ENCODE results near the gene CERCAM. TPM values are rescaled to one million over a fixed set of nuclear protein-coding genes. Genes with fewer than 3 reads are reported as not detected.

The CERCAM gene
- total and polyA plus RNA-seq, 2 of the 4 experiments (the other 2 are of a cell fraction) = 15.1 to 118 TPM

DNA sequence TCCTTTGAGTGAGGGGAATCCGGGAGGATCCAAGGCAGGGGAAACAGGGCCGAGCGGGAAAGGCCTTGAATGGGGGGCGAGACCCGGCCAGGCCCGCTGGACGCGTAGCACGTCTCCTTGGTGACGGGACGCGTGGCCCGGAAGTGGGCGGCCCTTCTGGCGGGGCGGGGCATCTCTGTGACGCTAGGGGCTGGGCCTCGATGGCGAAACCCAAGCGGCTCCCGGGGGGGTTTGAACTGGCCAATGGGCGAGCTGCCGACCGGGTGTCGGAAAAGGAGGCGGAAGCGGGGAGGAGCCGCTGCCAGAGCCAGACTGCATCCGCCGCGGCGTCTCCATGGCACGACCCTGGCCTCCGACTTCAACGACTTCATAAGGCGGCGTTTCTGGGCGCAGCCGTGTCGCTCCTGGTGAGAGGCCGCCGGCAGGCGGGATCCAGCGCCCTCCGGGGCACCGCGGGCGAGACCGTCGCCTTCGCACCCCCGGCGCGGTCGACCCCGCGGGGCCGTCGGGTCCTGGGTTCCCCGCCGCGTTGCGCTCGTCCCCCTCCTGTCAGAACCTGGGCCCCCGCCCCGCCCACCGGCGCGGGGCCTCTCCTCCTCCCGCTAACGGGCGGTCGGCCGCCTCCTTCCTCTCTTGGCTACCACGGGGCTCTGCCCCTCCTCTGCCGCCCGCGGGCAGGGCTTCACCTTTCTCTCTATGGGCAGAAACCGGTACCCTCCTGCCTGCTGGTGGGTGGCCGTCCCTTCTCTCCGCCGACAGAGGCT is 35.4 kb downstream of the CERCAM start, which contains the start of gene ODF2:
ODF2 (plus strand) TSS at position 158 of the 764 bp plus-strand sequence; CDS start at position 244, 86 bp downstream.
- Histone ChIP-seq H2AFZ (replicated peaks; ENCODE audit: low read length, poor library complexity) (peak within 1 kb of the TSS; percentile 100), H3K9me3 (ENCODE audit: control insufficient read depth, insufficient read depth, low read length) (no peaks in the 10 kb centered on the region), H3K4me2 (ENCODE audit: low read depth, low read length) (peak within 1 kb of the TSS; percentile 96), H3K4me3 (ENCODE audit: insufficient read depth, low read depth, low read length) (peak within 1 kb of the TSS; percentile 74), H2AK5ac (ENCODE audit: low read depth, low read length) (peak within 1 kb of the TSS; percentile 67), H3K4ac (ENCODE audit: low read depth, low read length) (peak within 1 kb of the TSS; percentile 94), H2BK15ac (ENCODE audit: low read depth, low read length) (peak within 1 kb of the TSS; percentile 10; the same call in 1 of the 3 replicates), H4K5ac (ENCODE audit: low read depth, low read length) (peak within 1 kb of the TSS; percentile 76), H3K4me1 (ENCODE audit: control insufficient read depth, insufficient read depth, low read length) (peaks cover 6% of the 10 kb centered on the region; the same call in 1 of the 2 replicates), H2BK120ac (ENCODE audit: low read depth, low read length) (peak within 1 kb of the TSS; percentile 80; the same call in 1 of the 2 replicates), H3K23ac (ENCODE audit: low read depth, low read length) (peak within 1 kb of the TSS; percentile 74), H3K27me3 (ENCODE audit: control insufficient read depth, insufficient read depth, low read length) (no peaks in the 10 kb centered on the region), H2BK5ac (ENCODE audit: low read depth, low read length, poor library complexity, severe bottlenecking) (peak within 1 kb of the TSS; percentile 77), H2BK20ac (ENCODE audit: low read depth, low read length) (no peak within 1 kb of the TSS), H3K36me3 (ENCODE audit: control insufficient read depth, insufficient read depth, low read length) (peaks cover 16% of the 10 kb centered on the region), H4K20me1 (ENCODE audit: insufficient read depth, low read length) (0 out of 2 replicates have a peak, but pooled peaks cover 4% of the 10 kb centered on the region), H3K56ac (ENCODE audit: extremely low read depth, insufficient read depth, low read length) (peak within 1 kb of the TSS; percentile 58), H3K18ac (ENCODE audit: low read depth, low read length) (peak within 1 kb of the TSS; percentile 62; the same call in 1 of the 2 replicates), H3K79me1 (ENCODE audit: low read depth in 1 of 2, low read length in 2 of 2) (peaks cover 13 to 28% of the 10 kb centered on the region in 2 experiments), H3K14ac (replicated peaks; ENCODE audit: low read depth, low read length) (peak within 1 kb of the TSS; percentile 98), H3K27ac (ENCODE audit: insufficient read depth, low read length) (peak within 1 kb of the TSS; percentile 73), H2AK9ac (replicated peaks; ENCODE audit: low read depth, low read length, poor library complexity) (peak within 1 kb of the TSS; percentile 94), H4K91ac (ENCODE audit: insufficient read depth, low read depth, low read length) (peak within 1 kb of the TSS; percentile 62), H3K9me1 (ENCODE audit: insufficient read depth, low read length) (no peaks in the 10 kb centered on the region), H3K9ac (ENCODE audit: low read depth, low read length) (peak within 1 kb of the TSS; percentile 66), H4K8ac (ENCODE audit: low read depth in 2 of 2, low read length in 2 of 2) (peak within 1 kb of the TSS; percentile 59 to 95)
- POLR2A ChIA-PET (ENCODE audit: unreplicated experiment) = interaction anchor here (0.7 kb wide), 1 partner anchor 27 kb away, joined by 3 read pairs; no protein-coding TSS in a partner anchor
- no TSS peak for BruUV-seq (replicated peaks)
- CTCF ChIA-PET = no interaction called here
- DNase-seq (peak; percentile 92), ATAC-seq (ENCODE audit: low read depth) (peak; percentile 92)
- intact Hi-C loops (cut with micrococcal nuclease) = no loop called here
- in situ Hi-C loops (cut with MboI; ENCODE audit: low sequenced_read_pairs) = no loop called here
- WGBS, 2 experiments (ENCODE audit: extremely low coverage in 2 of 2, insufficient read length in 1 of 2) = 0% methylated on average over 29 of the region's 82 CpGs; no CpG with 5 or more reads in 1 of the 2 experiments
- dilution Hi-C loops (cut with HindIII; ENCODE audit: low sequenced_read_pairs, unreplicated experiment) = no loop called here
- no peak for TF ChIP-seq RCOR1 (IDR thresholded peaks at IDR 0.05; ENCODE audit: insufficient replicate concordance, low read length)
- TF ChIP-seq MAZ (IDR thresholded peaks at IDR 0.05; ENCODE audit: borderline replicate concordance, low read depth, low read length) = peak; percentile 69; the same call in 1 of the 2 replicates
- no peak for TF ChIP-seq NFE2L2 (IDR thresholded peaks at IDR 0.05; ENCODE audit: low read depth, low read length)
- no peak for TF ChIP-seq CHD1 (IDR thresholded peaks at IDR 0.05; ENCODE audit: low read depth, low read length)
- TF ChIP-seq FOS (IDR thresholded peaks at IDR 0.05; ENCODE audit: low read depth, low read length) = no peak
- TF ChIP-seq, protein P1, sequence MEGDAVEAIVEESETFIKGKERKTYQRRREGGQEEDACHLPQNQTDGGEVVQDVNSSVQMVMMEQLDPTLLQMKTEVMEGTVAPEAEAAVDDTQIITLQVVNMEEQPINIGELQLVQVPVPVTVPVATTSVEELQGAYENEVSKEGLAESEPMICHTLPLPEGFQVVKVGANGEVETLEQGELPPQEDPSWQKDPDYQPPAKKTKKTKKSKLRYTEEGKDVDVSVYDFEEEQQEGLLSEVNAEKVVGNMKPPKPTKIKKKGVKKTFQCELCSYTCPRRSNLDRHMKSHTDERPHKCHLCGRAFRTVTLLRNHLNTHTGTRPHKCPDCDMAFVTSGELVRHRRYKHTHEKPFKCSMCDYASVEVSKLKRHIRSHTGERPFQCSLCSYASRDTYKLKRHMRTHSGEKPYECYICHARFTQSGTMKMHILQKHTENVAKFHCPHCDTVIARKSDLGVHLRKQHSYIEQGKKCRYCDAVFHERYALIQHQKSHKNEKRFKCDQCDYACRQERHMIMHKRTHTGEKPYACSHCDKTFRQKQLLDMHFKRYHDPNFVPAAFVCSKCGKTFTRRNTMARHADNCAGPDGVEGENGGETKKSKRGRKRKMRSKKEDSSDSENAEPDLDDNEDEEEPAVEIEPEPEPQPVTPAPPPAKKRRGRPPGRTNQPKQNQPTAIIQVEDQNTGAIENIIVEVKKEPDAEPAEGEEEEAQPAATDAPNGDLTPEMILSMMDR (conservative IDR thresholded peaks at IDR 0.05; ENCODE audit: low read depth, low read length) = no peak
- no peak for TF ChIP-seq RAD21 (IDR thresholded peaks at IDR 0.05; ENCODE audit: low read length)
- peak; percentile 91 for TF ChIP-seq MXI1 (IDR thresholded peaks at IDR 0.05; ENCODE audit: borderline replicate concordance, low read depth, low read length)
- TF ChIP-seq BHLHE40 (IDR thresholded peaks at IDR 0.05; ENCODE audit: low read depth, low read length) = no peak; the same call in 1 of the 2 replicates
- TF ChIP-seq RFX5 (IDR thresholded peaks at IDR 0.05; ENCODE audit: low read depth, low read length) = no peak
- peak; percentile 96 for TF ChIP-seq CEBPB (IDR thresholded peaks at IDR 0.05; ENCODE audit: low read depth, low read length)
- TF ChIP-seq, protein P2, sequence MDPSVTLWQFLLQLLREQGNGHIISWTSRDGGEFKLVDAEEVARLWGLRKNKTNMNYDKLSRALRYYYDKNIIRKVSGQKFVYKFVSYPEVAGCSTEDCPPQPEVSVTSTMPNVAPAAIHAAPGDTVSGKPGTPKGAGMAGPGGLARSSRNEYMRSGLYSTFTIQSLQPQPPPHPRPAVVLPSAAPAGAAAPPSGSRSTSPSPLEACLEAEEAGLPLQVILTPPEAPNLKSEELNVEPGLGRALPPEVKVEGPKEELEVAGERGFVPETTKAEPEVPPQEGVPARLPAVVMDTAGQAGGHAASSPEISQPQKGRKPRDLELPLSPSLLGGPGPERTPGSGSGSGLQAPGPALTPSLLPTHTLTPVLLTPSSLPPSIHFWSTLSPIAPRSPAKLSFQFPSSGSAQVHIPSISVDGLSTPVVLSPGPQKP (IDR thresholded peaks at IDR 0.05; ENCODE audit: borderline replicate concordance, low read depth, low read length) = no peak
- no peak for TF ChIP-seq SMC3 (IDR thresholded peaks at IDR 0.05; ENCODE audit: low read depth, low read length)

All from IMR-90 (cell line).